Caco-2 (cell line): ENCODE data around the gene TM4SF5. TPM values are rescaled to one million over a fixed set of nuclear protein-coding genes. Genes with fewer than 3 reads are reported as not detected.

ENCODE experiments used
- BruUV-seq: library from RNA; stranded (reverse); fragments of 400-500 nt; replicated peaks from 2 replicates; lab custom pipeline; 2021; lab: Mats Ljungman, UMichigan
- CTCF ChIA-PET: fragments of 300-600 bp; sonication (Branson Sonifier 250); formaldehyde crosslinking; loops from one replicate; lab custom pipeline; 2022; ENCODE audit warnings: antibody characterized with exemption; lab: Charles Lee
- POLR2A ChIA-PET: fragments of 300-600 bp; sonication (Branson Sonifier 250); formaldehyde crosslinking; loops from one replicate; lab custom pipeline; 2022; ENCODE audit warnings: antibody characterized with exemption; lab: Charles Lee
- DNase-seq, 2 experiments: peaks; one replicate each; pipeline versions ENCODE4 v3.0.0 to v3.0.0-alpha.2; 2020 to 2022
- H3K27me3 ChIP-seq: replicated peaks from 2 replicates; pipeline ENCODE4 v1.6.0; 2011; ENCODE audit warnings: low read length; ENCODE audit not compliant: control insufficient read depth, insufficient read depth
- H3K36me3 ChIP-seq: 2 replicates; pipeline ENCODE4 v1.5.1; 2011; ENCODE audit warnings: low read length; ENCODE audit not compliant: control insufficient read depth, insufficient read depth
- H3K4me1 ChIP-seq: fragments of 250-450 bp; sonication (Bioruptor Pico); 2 replicates; pipeline ENCODE4 v1.5.1; 2020; ENCODE audit warnings: mild to moderate bottlenecking
- H3K4me3 ChIP-seq: 2 replicates; pipeline ENCODE4 v1.5.1; 2011; ENCODE audit warnings: low read depth, mild to moderate bottlenecking, control low read depth, low read length
- H3K9me3 ChIP-seq: fragments of 250-450 bp; sonication (Bioruptor Pico); 2 replicates; pipeline ENCODE4 v1.5.1; 2020; ENCODE audit warnings: mild to moderate bottlenecking, moderate library complexity
- H3K27ac Mint-ChIP-seq: one replicate; pipeline ENCODE4 v1.8.0; 2022; ENCODE audit warnings: mixed read lengths; ENCODE audit not compliant: unreplicated experiment
- H3K27me3 Mint-ChIP-seq: one replicate; pipeline ENCODE4 v1.8.0; 2022; ENCODE audit warnings: mixed read lengths; ENCODE audit not compliant: insufficient read depth, unreplicated experiment
- H3K36me3 Mint-ChIP-seq: one replicate; pipeline ENCODE4 v1.8.0; 2022; ENCODE audit warnings: mild to moderate bottlenecking, mixed read lengths; ENCODE audit not compliant: insufficient read depth, unreplicated experiment
- H3K4me1 Mint-ChIP-seq: one replicate; pipeline ENCODE4 v1.8.0; 2022; ENCODE audit warnings: low read depth, mixed read lengths; ENCODE audit not compliant: unreplicated experiment
- H3K4me3 Mint-ChIP-seq: one replicate; pipeline ENCODE4 v1.8.0; 2022; ENCODE audit warnings: mild to moderate bottlenecking, moderate library complexity, mixed read lengths; ENCODE audit not compliant: unreplicated experiment
- H3K9me3 Mint-ChIP-seq: one replicate; pipeline ENCODE4 v1.8.0; 2022; ENCODE audit warnings: mixed read lengths; ENCODE audit not compliant: unreplicated experiment
- CTCF ChIP-seq, 2 experiments: fragments of 200-600 bp in 1 of 2; IDR thresholded peaks; 1 replicate in 1 of 2; 2 replicates in 1 of 2; pipeline versions ENCODE4 v1.5.1 to v1.8.0; 2011 to 2022; ENCODE audit warnings: antibody characterized with exemption in 1 of 2, control low read depth in 1 of 2, inconsistent platforms in 1 of 2, low read depth in 1 of 2, low read length in 1 of 2, mild to moderate bottlenecking in 1 of 2, moderate library complexity in 1 of 2; ENCODE audit not compliant: insufficient read depth in 1 of 2, severe bottlenecking in 1 of 2, unreplicated experiment in 1 of 2
- intact Hi-C: fragments of 100-400 bp; cut with micrococcal nuclease; formaldehyde crosslinking; loops from one replicate; pipeline ENCODE4 v1.10.0; 2022; ENCODE audit not compliant: unreplicated experiment
- total RNA-seq: library from RNA; stranded (reverse); gene quantifications from 2 replicates; pipeline ENCODE4 v1.2.3, GENCODE V29; 2022

TM4SF5 gene
- total RNA-seq, 1 experiment from 2014 or later: 9.9 TPM

GRCh38 chr17:4753392-4753791, 18.3 kb upstream of the TM4SF5 start:
- H3K4me3 Mint-ChIP-seq: no peak overlapping the region
- H3K27ac Mint-ChIP-seq: no peak overlapping the region
- Histone ChIP-seq H3K9me3 (no peaks in the 10 kb centered on the region), H3K27me3 (no peaks in the 10 kb centered on the region), H3K36me3 (no peaks in the 10 kb centered on the region), H3K4me3 (no peak overlapping the region), H3K4me1 (no peaks in the 10 kb centered on the region)
- no peak for TF ChIP-seq CTCF (IDR thresholded peaks at IDR 0.05; ENCODE audit: insufficient read depth in 1 of 2, low read depth in 1 of 2, low read length in 1 of 2, severe bottlenecking in 1 of 2, unreplicated experiment in 1 of 2)
- H3K36me3 Mint-ChIP-seq: no peaks in the 10 kb centered on the region
- peaks cover 4% of the 10 kb centered on the region for H3K4me1 Mint-ChIP-seq
- ChIA-PET POLR2A (no interaction called here), CTCF (interaction anchor here (0.7 kb wide), 1 partner anchor 156 kb away, joined by 4 read pairs; no protein-coding TSS in a partner anchor)
- DNase-seq: no peak
- no peaks in the 10 kb centered on the region for H3K9me3 Mint-ChIP-seq
- H3K27me3 Mint-ChIP-seq: no peaks in the 10 kb centered on the region
- no TSS peak for BruUV-seq
- intact Hi-C loops: no loop called here

- Histone ChIP-seq H3K36me3 (no peaks in the 10 kb centered on the region), H3K4me3 (no peak overlapping the region), H3K27me3 (no peaks in the 10 kb centered on the region), H3K9me3 (no peaks in the 10 kb centered on the region), H3K4me1 (no peaks in the 10 kb centered on the region)
- H3K4me3 Mint-ChIP-seq: no peak overlapping the region
- H3K27me3 Mint-ChIP-seq: no peaks in the 10 kb centered on the region
- peaks cover 4% of the 10 kb centered on the region for H3K4me1 Mint-ChIP-seq
- POLR2A ChIA-PET: no interaction called here
- H3K36me3 Mint-ChIP-seq: no peaks in the 10 kb centered on the region
- no TSS peak for BruUV-seq
- DNase-seq: peak in 1 of 2 experiments; percentile 20
- TF ChIP-seq CTCF (IDR thresholded peaks at IDR 0.05; ENCODE audit: insufficient read depth in 1 of 2, low read depth in 1 of 2, low read length in 1 of 2, severe bottlenecking in 1 of 2, unreplicated experiment in 1 of 2): no peak
- no peaks in the 10 kb centered on the region for H3K9me3 Mint-ChIP-seq
- CTCF ChIA-PET: no interaction called here
- no peak overlapping the region for H3K27ac Mint-ChIP-seq
- intact Hi-C loops: no loop called here
Observed at GRCh38 chr17:4759776-4760236, 11.9 kb upstream of the TM4SF5 start.

- no peaks in the 10 kb centered on the region for H3K4me1 Mint-ChIP-seq
- no peaks in the 10 kb centered on the region for H3K27me3 Mint-ChIP-seq
- H3K4me3 ChIP-seq: no peak overlapping the region
- H3K4me1 ChIP-seq: no peaks in the 10 kb centered on the region
- no peak for TF ChIP-seq CTCF (IDR thresholded peaks at IDR 0.05; ENCODE audit: insufficient read depth in 1 of 2, low read depth in 1 of 2, low read length in 1 of 2, severe bottlenecking in 1 of 2, unreplicated experiment in 1 of 2)
- H3K36me3 ChIP-seq: no peaks in the 10 kb centered on the region
- H3K36me3 Mint-ChIP-seq: no peaks in the 10 kb centered on the region
- no peak overlapping the region for H3K27ac Mint-ChIP-seq
- no peaks in the 10 kb centered on the region for H3K9me3 Mint-ChIP-seq
- H3K9me3 ChIP-seq: no peaks in the 10 kb centered on the region
- H3K4me3 Mint-ChIP-seq: no peak overlapping the region
- no TSS peak for BruUV-seq
- ChIA-PET CTCF (no interaction called here), POLR2A (no interaction called here)
- intact Hi-C loops: no loop called here
- no peaks in the 10 kb centered on the region for H3K27me3 ChIP-seq
- no peak for DNase-seq
Observed at GRCh38 chr17:4764595-4764994, 7.1 kb upstream of the TM4SF5 start.
